GM18873 (cell line): Measurements from ENCODE around the gene LRRC32.

ENCODE experiments used
- ATAC-seq: cut with Tn5 transposase; IDR thresholded peaks from one replicate; pipeline ENCODE4 v1.9.1; 2021; ENCODE audit warnings: mild to moderate bottlenecking, moderate library complexity, moderate number of reproducible peaks; ENCODE audit not compliant: unreplicated experiment, low FRiP score

LRRC32 gene

DNA sequence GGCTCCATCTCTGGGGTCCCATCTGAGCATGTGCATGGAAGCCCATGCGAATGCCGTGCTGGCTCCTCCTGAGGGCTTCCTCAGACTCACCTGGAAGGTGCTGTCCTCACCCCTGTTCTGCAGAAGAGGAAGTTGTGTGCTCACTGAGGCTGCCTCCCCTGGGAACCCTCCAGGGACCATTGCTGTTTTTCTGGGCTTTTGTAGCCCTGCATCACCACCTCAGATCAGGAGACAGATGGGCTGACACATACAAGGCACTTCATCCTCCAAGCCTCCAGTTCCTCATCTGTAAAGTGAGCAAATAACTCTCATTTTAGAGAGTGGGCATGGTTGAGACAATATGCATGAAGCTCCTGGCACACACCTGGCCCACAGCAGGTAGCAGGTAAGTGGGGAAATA, 12.1 kb upstream of the LRRC32 start:
- no peak for ATAC-seq

DNA sequence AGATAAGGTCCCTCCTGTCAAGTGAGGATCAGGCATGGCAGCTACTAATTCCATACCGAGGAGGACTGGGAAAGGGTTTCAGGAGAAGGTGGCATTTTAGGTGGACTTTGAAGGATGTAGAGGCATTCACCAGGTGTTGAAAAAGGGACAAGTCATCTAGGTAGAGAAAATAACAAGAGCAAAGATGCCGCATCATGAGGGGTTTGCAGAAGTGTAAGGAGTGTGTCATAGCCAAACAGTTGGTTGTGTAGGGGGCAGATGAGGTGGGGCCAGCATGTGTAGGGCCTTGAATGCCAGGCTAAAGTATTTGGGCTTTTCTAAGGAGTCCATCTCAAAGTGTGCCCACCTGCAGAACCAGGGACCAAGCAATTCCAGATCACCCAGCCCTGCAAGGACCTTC, 11.6 kb upstream of the LRRC32 start:
- no peak for ATAC-seq

DNA sequence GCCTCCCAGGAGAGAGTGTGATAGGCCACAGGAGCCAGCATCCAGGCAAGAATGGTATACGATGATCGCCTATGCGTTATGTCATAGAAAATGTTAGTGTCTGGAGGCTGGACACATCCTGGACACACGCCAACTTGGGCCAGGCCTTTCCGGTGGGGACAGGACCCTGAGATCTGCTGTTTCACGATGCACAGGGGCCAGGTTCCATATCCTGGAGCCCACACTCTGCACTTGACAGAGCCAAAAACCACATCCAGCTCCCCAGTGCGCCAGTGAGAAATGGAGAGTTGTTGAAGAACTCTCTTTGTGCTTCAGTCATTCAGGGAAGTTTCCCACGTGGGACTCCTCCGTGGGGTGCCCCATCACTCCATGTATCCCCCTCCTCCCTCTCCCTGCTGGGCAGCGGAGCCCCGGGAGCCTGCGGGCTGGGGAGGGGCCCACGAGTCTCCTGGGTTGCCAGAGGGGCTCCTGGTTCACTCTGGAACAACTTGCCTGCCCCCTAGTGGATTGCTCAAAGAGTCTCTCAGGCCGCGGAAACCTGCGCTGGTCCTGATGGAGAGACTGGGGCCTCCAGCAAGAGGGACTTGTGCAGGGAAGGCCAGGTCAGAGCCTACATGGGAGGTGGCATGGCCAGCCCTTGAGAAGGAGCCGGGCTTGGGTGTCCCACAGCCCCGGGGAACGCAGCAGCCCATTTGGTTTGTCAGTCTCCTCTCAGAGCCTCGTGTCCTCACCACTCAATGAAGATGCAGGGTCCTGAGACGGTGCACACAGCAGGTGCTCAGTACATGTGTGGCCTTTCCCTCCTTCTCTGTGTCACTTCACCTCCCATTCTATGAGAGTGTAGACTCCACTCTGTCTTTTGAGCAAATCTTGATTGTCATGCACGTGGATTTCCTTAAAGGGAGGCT, 10.2 kb upstream of the LRRC32 start:
- no peak for ATAC-seq

DNA sequence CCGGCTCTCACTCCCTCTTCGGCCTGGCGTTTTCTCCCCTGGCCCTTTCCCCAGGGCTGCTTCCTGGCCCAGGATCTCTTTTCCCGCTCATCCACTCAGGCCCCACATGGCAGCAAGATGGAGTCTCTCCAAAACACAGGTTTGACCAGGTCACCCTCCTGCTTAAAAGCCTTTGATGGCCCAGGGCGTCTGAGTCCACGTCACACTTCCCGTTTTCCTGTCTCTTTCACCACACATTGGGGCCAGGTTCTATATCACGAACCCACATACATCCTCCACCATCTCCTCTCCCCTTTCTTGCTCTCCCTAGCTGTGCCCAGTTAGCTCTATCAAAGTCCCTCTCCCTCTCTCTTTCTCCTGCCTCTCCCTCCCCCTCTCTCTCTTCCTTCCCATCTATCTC, 7.8 kb upstream of the LRRC32 start:
- ATAC-seq = no peak

DNA sequence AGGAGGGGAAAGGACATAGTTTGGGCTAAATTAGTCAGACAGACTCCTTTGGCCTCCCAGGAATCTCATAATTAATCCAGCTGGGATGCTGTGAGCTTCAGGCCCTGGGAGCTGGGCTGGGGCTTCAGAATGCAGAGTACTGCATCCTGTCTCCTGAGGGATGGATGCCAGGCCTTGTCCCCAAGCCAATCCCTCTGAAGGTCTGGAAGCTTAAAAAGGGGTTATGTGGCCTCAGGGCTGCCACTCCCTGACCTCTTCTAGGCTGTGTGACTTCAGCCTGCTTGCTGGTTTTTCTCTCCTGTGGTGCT, 6.9 kb upstream of the LRRC32 start:
- ATAC-seq = no peak

DNA sequence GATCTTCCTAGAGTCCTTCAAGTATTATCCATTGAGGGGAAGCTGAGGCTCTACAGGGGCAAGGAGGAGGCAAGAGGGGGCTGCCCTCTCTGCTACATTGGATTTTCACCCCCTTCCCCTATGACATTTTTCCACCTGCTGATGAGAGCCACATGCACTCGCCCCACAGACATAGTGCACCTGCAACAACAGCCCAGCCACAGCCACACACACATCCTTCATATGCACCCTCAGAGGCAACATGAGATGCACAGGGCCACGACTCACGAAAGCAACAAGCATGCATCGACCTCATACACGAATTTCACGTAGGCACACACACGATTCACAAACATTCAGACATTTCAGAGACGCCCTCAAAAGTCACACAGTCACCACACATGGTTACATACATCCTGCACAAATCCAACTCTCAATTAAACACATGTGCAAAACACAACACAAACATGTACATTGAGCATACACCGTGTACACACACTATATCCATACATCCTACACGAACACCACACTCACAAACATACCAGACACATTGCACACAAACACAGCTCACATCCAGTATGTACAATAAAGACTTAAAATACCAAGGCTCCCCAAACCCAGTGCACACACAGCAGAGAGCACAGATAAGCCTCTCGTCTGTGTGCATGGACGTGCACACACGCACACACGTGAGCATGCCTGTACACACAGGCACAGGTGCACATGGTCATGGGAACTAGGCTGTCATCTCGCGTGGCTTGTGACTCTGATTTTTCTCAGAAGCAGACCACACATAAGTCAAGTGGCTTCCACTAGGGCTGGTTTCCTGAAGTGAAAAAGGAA, 6.3 kb upstream of the LRRC32 start:
- no peak for ATAC-seq

DNA sequence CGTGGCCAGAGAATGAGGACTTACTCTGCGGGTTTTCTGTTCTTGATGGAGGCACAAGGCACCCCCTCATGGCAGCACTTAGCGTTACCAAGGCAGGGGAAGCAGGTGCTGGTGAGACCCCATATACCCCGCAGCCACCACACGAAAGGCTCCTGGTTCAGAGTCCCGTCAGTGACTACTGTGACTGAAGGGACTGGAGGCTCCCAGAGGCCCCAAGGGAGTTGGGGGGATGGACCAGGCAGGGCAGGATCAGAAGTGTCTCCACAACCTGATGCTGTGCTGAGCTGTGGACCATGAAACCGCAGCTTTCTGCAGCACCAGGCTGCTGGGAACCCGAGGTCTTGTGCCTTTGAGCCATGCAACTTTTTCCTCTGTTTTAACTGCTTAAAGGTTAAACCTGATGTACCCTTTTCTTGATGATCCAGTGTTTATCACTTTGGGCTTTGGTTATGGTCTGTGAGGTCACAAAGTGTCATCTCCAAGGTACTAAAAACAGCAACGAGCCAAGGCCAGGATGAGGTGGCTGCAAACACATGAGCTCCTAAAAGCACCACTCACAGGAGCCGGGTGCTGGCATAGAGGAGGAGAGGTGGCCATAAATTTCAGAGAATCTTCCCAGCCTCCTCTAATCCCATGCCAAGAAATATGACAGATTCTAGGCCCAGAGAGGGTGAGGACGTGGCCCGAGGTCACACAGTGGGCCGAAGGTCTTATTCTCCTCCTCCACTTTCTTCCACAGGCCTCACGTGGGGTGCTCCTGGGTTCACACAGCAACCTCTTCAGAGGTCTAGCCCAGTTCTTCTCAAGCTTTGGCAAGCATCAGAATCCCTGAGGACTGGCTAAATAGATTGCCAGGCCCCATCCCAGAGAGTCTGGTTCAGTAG, 4.2 kb upstream of the LRRC32 start:
- ATAC-seq = no peak

DNA sequence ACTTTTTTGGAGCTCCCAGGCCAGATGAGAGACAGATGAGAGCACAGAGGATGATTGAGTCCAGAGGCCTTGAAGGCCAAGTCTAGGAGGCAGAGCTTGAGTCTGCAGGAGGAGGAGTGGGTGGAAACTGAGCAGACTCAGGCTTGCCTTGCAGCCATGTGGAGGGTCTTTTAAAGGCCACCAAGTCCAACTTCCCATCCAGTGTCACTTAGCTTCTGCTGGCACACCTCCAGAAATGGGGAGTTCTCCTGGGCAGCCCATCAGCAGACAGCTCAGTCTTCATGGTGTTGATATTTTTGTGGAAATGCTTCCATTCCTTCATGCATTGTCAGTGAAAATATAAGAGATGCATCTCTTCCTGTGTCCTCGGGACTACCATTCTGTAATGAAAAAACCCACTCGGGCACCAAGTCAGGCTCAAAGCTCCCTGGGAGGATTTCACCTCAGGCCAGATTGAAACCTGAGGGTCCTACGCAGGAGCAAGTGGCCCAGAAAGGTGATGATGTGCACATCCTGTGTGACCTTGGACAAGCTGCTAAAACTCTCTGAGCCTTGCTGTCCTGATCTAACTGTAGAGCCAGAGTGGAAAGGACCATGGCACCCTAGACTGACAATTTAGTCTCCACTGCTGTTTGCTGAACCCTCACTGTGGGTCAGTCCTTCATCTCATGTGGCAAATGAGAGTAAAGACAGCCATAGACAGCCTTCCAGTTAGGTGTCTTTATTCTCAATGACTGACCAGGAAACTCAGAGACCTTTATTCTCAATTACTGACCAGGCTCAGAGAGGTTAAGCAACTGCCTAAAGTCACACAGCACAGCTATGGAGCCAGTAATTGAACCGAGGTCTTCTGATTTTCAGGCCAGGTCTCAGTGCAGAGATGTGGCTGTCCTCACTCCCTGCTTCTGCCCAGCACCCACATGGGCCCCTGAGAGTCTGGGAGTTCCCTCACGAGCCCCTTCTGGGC, 2.9 kb upstream of the LRRC32 start:
- no peak for ATAC-seq

DNA sequence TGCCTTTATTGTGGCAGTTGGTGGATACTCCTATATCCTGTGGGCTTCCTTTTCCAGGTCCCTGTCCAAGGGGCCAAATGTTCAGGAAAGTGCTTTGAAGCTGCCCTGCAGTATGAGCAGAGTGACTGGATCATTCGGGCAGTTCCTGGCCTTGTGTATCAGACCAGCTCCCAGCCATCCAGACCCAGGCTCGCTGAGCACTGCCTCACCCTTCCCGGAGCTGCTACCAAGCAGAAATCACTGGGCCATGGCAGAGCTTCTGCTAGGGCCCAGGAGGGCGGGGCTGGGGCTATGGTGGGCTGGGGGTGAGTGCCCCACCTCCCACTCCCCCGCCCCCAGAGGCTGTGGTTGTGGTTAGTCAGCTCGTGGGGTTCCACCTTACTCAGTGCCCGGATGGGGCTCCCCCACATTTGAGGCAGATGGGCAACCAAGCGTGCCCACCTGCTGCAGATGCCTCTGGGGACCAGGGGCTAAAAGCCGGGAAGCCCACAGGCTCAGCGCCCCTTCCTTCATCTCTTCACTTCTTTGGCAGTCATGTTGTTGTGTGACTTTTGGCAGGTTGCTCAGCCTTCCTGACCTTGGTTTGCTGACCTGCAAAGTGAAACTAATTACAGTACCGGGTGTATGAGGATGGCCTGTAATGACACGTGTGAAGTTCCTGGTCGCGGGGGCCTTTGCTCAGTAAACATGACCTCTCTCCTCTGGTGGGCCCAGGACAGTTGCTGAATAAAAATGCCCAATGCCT, 2.1 kb upstream of the LRRC32 start:
- peak; percentile 53 for ATAC-seq

DNA sequence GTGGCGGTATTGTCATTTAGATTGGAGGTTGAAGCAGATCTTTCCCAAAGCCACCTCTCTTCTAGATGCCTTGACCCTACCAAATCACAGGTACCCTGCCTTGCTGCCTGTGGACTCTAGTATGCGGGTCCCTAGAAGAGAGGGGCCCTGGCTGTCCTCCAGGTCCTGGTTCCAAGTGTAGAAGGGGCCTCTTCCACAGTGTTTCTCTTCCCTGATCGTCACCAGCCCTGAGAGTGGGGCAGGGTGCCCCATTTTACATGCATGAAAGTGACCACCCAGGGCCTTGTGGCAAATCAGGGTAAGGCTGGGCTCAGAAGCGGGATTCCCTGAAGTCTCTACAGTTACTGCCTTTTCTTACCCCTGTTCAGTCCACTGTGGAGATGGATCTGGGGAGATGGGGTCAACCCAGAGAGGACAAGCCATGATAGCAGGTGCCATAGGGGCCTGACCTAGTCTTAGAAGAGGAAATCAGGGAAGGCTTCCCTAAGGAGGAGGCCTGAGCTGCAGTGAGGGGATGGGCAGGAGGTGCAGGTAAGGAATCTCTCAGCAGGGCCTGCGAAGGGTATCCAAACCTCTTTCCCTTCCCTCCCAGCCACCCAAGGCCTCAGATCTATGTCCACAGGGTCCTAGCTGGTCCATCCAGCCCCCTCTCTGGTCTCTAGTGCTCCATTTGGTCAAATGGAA, 1.2 kb upstream of the LRRC32 start:
- ATAC-seq = no peak

DNA sequence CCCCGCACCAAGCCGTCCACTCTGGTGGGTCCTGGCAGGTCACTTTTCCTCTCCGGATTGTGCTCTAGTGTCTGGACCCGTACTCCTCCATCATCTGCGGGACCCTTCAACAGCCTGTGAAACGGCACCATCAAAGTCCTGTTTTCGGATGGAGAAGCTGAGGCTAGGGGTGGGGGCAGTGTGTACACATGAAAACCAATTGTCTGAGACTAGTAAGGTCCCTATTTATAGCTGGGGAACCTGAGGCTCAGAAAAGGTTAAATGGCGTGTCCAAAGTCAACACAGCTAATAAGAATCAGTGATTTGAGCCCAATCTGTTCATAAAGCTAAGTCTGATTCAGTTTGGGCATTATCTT, 668 bp upstream of the LRRC32 start:
- ATAC-seq = no peak

DNA sequence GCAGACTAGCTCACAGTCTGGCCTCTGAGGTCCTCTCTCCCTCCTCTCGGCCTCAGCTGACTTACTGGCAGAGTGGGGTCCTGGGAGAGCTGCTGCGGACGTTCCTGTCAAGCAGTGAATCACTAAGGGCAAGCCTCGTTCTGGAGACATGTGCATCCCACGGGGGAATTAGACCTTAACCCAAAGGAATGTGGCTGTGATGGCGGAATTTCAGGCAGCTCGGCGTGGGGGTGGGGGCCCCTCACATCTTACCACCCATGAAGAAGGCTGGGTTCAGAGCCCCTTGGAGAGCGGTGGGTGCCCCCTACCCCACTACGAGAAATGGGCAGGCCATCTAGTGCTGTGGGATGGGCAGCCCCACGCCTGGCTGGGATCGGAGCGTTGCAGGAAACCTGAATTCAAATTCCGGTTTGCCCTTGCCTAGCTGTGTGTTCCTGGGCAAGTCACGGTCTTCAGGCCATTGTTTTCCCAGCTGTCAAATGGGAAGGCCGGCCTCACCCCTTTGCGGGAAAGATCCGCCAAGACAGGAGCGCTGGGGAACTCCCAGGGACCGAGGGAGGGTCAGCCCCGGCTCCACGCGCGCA, 554 bp downstream of the LRRC32 start:
- ATAC-seq = no peak

DNA sequence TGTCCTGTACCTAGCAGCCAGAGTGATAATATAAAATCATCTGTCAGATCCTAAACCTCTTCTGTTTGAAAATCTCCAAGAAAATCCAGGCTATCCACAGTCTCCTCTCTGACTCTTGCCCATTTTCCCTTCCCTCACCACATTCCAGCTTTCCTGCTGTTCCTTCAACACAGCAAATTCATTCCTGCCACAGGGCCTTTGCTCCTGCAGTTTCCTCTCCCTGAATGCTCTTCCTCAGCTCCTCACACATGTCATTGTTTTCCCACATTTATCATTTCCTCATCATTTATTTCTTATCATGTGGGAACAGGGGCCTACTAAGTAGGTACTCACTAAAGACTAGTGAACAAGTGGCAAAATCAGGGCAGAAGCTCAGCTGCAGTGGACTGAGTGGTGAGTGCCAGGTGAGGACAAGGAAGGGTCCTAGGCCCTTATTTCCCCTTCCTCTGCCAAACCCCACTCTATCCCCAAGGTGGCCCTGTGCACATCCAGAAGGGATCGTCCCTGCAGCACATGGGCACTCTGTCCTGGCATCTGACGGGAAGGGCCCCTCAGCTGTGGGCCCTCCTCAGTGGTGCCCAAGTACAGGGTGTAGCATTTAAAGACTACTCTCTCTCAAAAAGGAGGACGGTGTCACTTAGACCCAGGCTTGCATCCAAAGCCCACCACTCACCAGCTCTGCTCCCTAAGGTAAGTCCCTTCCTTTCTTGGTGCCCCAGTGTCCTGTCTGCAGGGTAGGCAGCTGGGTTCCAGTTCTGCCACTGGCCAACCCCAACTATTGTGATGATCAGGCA, 2.0 kb downstream of the LRRC32 start:
- no peak for ATAC-seq

DNA sequence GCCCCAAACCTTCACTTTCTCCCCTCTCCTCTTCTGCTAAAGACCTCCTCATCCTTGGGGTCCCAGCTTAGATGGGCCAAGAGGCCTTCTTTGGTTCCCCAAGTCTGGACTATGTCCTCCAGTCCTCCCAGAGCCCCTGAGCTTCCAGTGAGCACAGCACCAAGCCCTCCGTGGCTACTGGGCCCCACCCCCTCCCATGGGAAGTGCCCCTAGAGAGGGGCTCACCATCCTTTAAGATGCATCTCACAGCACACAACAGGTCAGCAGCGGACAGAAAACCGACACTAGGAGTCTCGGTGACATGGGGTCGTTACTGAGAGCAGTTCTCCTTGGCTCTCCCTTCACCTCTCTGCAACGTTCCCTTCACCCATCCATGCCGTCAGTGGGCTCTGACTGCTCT, 2.7 kb downstream of the LRRC32 start:
- ATAC-seq = no peak

DNA sequence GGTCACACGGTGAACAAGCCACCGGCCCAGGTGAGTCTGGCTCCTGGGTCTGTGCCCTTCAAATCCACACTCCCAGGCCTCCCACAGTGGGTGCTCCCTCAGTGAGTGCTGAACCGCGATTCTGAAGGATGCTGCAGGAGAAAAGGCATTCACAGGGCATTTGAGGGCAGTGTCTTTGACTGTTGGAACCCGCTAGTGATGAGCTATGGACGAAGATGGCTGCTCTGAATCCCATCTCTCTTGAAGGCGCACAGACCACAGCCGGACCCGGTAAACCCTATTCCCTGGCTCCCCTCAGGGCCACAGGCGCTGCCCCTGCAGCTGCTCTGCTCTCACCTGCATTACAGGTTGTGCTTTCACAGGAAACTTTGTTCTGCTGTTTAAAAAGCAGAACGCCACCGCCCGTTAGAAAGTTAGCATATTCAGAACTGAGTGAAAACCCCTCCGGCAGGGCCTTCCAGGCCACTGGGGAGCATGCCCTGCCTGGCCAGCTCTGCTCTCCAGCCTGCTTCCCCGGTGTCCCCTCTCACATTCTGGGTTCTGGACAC, 3.2 kb downstream of the LRRC32 start:
- no peak for ATAC-seq

DNA sequence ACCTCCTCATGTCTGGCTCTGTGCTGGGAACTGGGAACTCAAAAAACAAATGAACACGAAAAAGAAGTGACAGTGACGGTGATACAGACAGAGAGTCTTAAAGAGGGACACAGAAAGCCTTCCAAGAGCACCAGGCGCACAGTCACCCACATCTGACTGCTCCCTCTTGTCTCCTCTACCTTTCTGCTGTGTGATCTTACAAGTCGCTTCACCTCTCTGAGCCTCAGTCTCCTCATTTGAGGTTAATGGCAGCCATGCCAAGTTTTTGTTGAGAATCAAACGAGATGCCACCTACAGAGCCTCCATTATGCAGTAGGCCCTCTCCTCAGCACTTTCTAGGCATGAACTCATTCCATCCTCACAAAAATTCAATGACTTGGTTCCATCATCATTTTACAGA, 3.7 kb downstream of the LRRC32 start:
- no peak for ATAC-seq

DNA sequence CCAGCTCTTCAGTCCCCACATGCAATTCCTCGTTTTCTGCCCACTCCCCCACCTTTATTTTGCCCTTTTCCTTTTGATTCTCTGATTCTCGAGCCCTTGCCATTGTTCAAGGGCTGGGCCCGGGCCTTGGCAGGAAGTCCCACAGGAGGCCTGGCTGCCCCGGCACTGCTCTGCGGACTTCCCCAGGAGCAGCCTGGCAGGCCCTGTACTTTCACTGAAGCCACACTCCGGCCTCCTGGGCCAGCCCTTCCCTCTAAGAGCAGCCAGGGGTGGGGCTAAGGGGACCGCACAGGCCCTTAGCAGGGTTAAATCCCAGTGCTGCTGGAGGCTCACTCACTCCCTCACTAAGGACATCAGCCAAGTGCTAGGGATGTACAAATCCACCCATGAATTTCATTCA, 4.1 kb downstream of the LRRC32 start:
- no peak for ATAC-seq
